GM12878 (cell line): ENCODE results near the gene CREB3L1. TPM values are rescaled to one million over a fixed set of nuclear protein-coding genes. Genes with fewer than 3 reads are reported as not detected.

Experiments used
- ATF7 ChIP-seq: fragments of 450-650 bp; IDR thresholded peaks from 2 replicates; pipeline ENCODE4 v1.6.1; 2016; ENCODE audit warnings: low read depth, mild to moderate bottlenecking
- CBX3 ChIP-seq: fragments of 200-600 bp; sonication (generic); IDR thresholded peaks from 2 replicates; pipeline ENCODE4 v1.6.1; 2016; ENCODE audit warnings: low read depth, borderline replicate concordance
- EGR1 ChIP-seq, 2 experiments: IDR thresholded peaks; 1 replicate in 1 of 2; 2 replicates in 1 of 2; pipeline ENCODE4 v1.6.1; 2011 to 2012; ENCODE audit warnings: low read depth in 2 of 2, low read length in 2 of 2, borderline replicate concordance in 1 of 2, mild to moderate bottlenecking in 1 of 2, moderate library complexity in 1 of 2
- FOXM1 ChIP-seq: IDR thresholded peaks from 2 replicates; pipeline ENCODE4 v1.6.1; 2012; ENCODE audit warnings: low read depth, mild to moderate bottlenecking, inconsistent platforms, low read length, moderate library complexity
- HCFC1 ChIP-seq: fragments of 150-350 bp; IDR thresholded peaks from 2 replicates; pipeline ENCODE4 v1.6.1; 2014; ENCODE audit warnings: low read length
- IKZF1 ChIP-seq: fragments of 450-650 bp; conservative IDR thresholded peaks from 2 replicates; pipeline ENCODE4 v1.6.1; 2017; ENCODE audit warnings: antibody characterized with exemption, mild to moderate bottlenecking
- JUND ChIP-seq: IDR thresholded peaks from 2 replicates; pipeline ENCODE4 v1.6.1; 2012; ENCODE audit warnings: low read depth, mild to moderate bottlenecking, low read length, improper control_type of control experiment, moderate library complexity
- PBX3 ChIP-seq: IDR thresholded peaks from 2 replicates; pipeline ENCODE4 v1.6.1; 2011; ENCODE audit warnings: mild to moderate bottlenecking, low read depth, low read length, moderate library complexity; ENCODE audit not compliant: insufficient replicate concordance
- RAD51 ChIP-seq: fragments of 450-650 bp; IDR thresholded peaks from 2 replicates; pipeline ENCODE4 v1.6.1; 2016; ENCODE audit warnings: moderate library complexity, mild to moderate bottlenecking, inconsistent platforms
- RCOR1 ChIP-seq: conservative IDR thresholded peaks from 2 replicates; pipeline ENCODE4 v1.6.1; 2012; ENCODE audit warnings: low read depth, low read length, improper control_type of control experiment
- RELB ChIP-seq: fragments of 450-650 bp; IDR thresholded peaks from 2 replicates; pipeline ENCODE4 v1.6.1; 2017; ENCODE audit warnings: low read depth, mild to moderate bottlenecking, moderate library complexity
- SREBF2 ChIP-seq: IDR thresholded peaks from 2 replicates; pipeline ENCODE4 v1.6.1; 2012; ENCODE audit warnings: mild to moderate bottlenecking, low read length
- SRF ChIP-seq, 2 experiments: IDR thresholded peaks; 2 replicates each; pipeline ENCODE4 v1.6.1; 2011; ENCODE audit warnings: low read depth in 2 of 2, low read length in 2 of 2, mild to moderate bottlenecking in 1 of 2, moderate library complexity in 1 of 2
- STAT1 ChIP-seq: fragments of 450-650 bp; conservative IDR thresholded peaks from 2 replicates; pipeline ENCODE4 v1.6.1; 2014; ENCODE audit warnings: antibody characterized with exemption, mild to moderate bottlenecking
- TCF12 ChIP-seq: IDR thresholded peaks from 2 replicates; pipeline ENCODE4 v1.6.1; 2011; ENCODE audit warnings: low read depth, mild to moderate bottlenecking, low read length
- TCF7 ChIP-seq: IDR thresholded peaks from 2 replicates; pipeline ENCODE4 v1.6.1; 2014; ENCODE audit warnings: antibody characterized with exemption, borderline replicate concordance
- ZBTB4 ChIP-seq: fragments of 450-650 bp; formaldehyde crosslinking; IDR thresholded peaks from 2 replicates; pipeline ENCODE4 v1.4.0; 2022; ENCODE audit warnings: mild to moderate bottlenecking, moderate library complexity
- polyA plus RNA-seq, 11 experiments: library from polyadenylated mRNA; depleted of rRNA in 4 of 11; unstranded in 6 of 11; stranded (reverse) in 5 of 11; fragments of >200 nt; fragmentation: Nextera tagmentation in 4 of 11; fragmentation: Illumina TruSeq in 1 of 11; extraction: Ambion mirVana in 4 of 11; extraction: Trizol in 1 of 11; gene quantifications; 1 replicate in 1 of 11; 2 replicates in 10 of 11; pipeline versions ENCODE4 v1.2.1 to v1.2.3, GENCODE V29; 2011 to 2016; ENCODE audit warnings: inconsistent platforms in 2 of 11, missing spikeins in 2 of 11, low read depth in 1 of 11
- total RNA-seq, 4 experiments: library from RNA; depleted of rRNA in 3 of 4; stranded (reverse); fragments of >200 nt in 3 of 4; fragmentation: Illumina TruSeq in 1 of 4; extraction: Trizol in 1 of 4; gene quantifications; 2 replicates each; pipeline versions ENCODE4 v1.2.1 to v1.2.3, GENCODE V29; 2013 to 2021
- TF ChIP-seq, protein P1 (sequence below): IDR thresholded peaks from 2 replicates; pipeline ENCODE4 v1.6.1; 2011; ENCODE audit warnings: borderline replicate concordance, low read depth, mild to moderate bottlenecking, moderate library complexity, mixed read lengths, low read length; ENCODE audit not compliant: insufficient read depth; ENCODE audit errors: extremely low read length
- TF ChIP-seq, protein P2 (sequence below): fragments of 450-650 bp; IDR thresholded peaks from 2 replicates; pipeline ENCODE4 v1.6.1; 2018; ENCODE audit warnings: mild to moderate bottlenecking, low read depth, moderate library complexity; ENCODE audit not compliant: partially characterized antibody

Gene CREB3L1
- total and polyA plus RNA-seq, 10 of the 15 experiments (the other 5 are each of a cell fraction or from before 2014, with no cell fraction given), result 0.03 to 1.4 (median 0.22) TPM

DNA sequence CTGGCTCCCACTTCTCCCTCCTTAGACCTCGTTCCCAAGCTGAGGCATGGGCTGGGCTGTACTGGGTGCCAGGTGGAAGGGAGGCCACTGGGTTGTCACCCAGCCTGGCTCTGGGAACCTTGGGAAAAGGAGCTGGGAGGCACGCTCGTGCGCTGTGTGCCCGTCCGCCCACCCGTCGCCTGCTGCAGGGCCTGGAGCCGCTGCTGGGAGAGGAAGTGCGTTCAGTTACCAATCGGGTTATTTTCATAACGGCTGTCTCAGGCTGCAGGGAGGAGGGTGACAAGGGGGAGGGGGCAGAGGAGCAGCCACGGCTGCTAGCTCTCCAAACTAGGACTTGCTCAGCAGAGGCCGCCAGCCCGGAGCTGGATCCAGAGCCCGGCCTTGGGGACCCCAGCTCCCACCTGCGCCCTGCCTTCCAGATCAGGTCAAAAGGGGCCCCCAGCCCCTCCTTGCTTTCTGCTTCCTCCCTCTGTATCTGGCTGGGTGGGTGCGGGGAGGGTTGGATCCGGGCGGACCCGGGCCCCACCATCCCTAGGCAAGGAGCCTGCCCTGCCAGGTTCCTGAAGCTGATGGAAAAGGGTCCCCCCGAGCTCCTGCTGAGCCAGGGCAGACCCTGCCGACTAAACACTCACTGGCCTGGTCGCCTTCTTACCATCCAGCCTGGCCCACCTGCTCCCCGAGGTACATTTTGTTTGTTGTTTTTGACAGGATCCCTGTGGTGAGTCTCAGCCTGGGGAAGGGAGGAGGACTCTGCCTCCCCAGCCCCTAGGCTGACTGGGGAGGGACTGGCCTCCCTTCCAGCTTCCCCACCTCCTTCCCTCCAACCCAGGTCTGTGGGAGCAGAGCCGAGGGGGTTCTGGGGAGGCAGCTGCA lies 84.1 kb downstream of the CREB3L1 start (continued):
- TF ChIP-seq ZBTB4 (CRISPR knock-in tag) (peak; percentile 22; the same call in 1 of the 2 replicates), RCOR1 (peak; percentile 69; the same call in 1 of the 2 replicates), JUND (no peak), PBX3 (no peak), CBX3 (no peak), RAD51 (no peak), IKZF1 (peak; percentile 97), TCF7 (no peak), EGR1 (IDR thresholded peaks at IDR 0.05; ENCODE audit: borderline replicate concordance in 1 of 2, low read depth in 2 of 2, low read length in 2 of 2) (peak in 1 of 2 experiments; percentile 78; a peak in 2 of 3 replicates), HCFC1 (no peak), RELB (peak; percentile 82), ATF7 (no peak), FOXM1 (no peak), TCF12 (no peak), SREBF2 (no peak), SRF (IDR thresholded peaks at IDR 0.05; ENCODE audit: low read depth in 2 of 2, low read length in 2 of 2) (no peak), STAT1 (0 out of 2 replicates have a peak, but pooled peaks have one; percentile 17)
- TF ChIP-seq, protein P1, sequence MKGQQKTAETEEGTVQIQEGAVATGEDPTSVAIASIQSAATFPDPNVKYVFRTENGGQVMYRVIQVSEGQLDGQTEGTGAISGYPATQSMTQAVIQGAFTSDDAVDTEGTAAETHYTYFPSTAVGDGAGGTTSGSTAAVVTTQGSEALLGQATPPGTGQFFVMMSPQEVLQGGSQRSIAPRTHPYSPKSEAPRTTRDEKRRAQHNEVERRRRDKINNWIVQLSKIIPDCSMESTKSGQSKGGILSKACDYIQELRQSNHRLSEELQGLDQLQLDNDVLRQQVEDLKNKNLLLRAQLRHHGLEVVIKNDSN, result no peak
- TF ChIP-seq, protein P2, sequence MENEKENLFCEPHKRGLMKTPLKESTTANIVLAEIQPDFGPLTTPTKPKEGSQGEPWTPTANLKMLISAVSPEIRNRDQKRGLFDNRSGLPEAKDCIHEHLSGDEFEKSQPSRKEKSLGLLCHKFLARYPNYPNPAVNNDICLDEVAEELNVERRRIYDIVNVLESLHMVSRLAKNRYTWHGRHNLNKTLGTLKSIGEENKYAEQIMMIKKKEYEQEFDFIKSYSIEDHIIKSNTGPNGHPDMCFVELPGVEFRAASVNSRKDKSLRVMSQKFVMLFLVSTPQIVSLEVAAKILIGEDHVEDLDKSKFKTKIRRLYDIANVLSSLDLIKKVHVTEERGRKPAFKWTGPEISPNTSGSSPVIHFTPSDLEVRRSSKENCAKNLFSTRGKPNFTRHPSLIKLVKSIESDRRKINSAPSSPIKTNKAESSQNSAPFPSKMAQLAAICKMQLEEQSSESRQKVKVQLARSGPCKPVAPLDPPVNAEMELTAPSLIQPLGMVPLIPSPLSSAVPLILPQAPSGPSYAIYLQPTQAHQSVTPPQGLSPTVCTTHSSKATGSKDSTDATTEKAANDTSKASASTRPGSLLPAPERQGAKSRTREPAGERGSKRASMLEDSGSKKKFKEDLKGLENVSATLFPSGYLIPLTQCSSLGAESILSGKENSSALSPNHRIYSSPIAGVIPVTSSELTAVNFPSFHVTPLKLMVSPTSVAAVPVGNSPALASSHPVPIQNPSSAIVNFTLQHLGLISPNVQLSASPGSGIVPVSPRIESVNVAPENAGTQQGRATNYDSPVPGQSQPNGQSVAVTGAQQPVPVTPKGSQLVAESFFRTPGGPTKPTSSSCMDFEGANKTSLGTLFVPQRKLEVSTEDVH, result no peak
